GM23338 (cell line): ENCODE data around the gene SLC22A5. TPM values are rescaled to one million over a fixed set of nuclear protein-coding genes. Genes with fewer than 3 reads are reported as not detected.

Source experiments
- ATAC-seq: fragments of 200-7000 bp; cut with Tn5 transposase; 3 replicates; pipeline ENCODE4 v1.9.1; 2020
- DNase-seq: peaks from one replicate; pipeline ENCODE4 v3.0.0-alpha.2; 2015; ENCODE audit warnings: low spot score
- H2AFZ ChIP-seq: fragments of 200-600 bp; sonication (generic); 2 replicates; pipeline ENCODE4 v1.8.0; 2016; ENCODE audit warnings: antibody characterized with exemption, mild to moderate bottlenecking, moderate library complexity
- H3F3A ChIP-seq: fragments of 200-600 bp; sonication (generic); replicated peaks from 2 replicates; pipeline ENCODE4 v1.8.0; 2017; ENCODE audit warnings: antibody characterized with exemption, mixed run types, low read depth
- H3K27ac ChIP-seq: fragments of 200-600 bp; sonication (generic); 2 replicates; pipeline ENCODE4 v1.6.1; 2016; ENCODE audit warnings: low read depth
- H3K27me3 ChIP-seq: fragments of 200-600 bp; sonication (generic); 2 replicates; pipeline ENCODE4 v1.8.0; 2016; ENCODE audit warnings: mild to moderate bottlenecking, mixed run types, moderate library complexity; ENCODE audit not compliant: insufficient read depth
- H3K36me3 ChIP-seq: fragments of 200-600 bp; sonication (generic); 2 replicates; pipeline ENCODE4 v1.8.0; 2016; ENCODE audit warnings: mild to moderate bottlenecking; ENCODE audit not compliant: insufficient read depth
- H3K4me1 ChIP-seq: fragments of 200-600 bp; sonication (generic); 2 replicates; pipeline ENCODE4 v1.8.0; 2016; ENCODE audit warnings: mild to moderate bottlenecking, moderate library complexity; ENCODE audit not compliant: insufficient read depth
- H3K4me2 ChIP-seq: fragments of 200-600 bp; sonication (generic); 2 replicates; pipeline ENCODE4 v1.7.1; 2017; ENCODE audit warnings: mixed run types
- H3K4me3 ChIP-seq: fragments of 200-600 bp; sonication (generic); 2 replicates; pipeline ENCODE4 v1.6.1; 2016; ENCODE audit warnings: mixed run types
- H3K79me2 ChIP-seq: fragments of 200-600 bp; sonication (generic); replicated peaks from 2 replicates; pipeline ENCODE4 v1.8.0; 2017; ENCODE audit warnings: mild to moderate bottlenecking; ENCODE audit not compliant: insufficient read depth
- H3K9me2 ChIP-seq: fragments of 200-600 bp; sonication (generic); 2 replicates; pipeline ENCODE4 v1.8.0; 2017; ENCODE audit not compliant: insufficient read depth
- H4K20me1 ChIP-seq: fragments of 200-600 bp; sonication (generic); replicated peaks from 2 replicates; pipeline ENCODE4 v1.8.0; 2017; ENCODE audit warnings: mild to moderate bottlenecking; ENCODE audit not compliant: insufficient read depth
- H3K27ac Mint-ChIP-seq: 2 replicates; pipeline ENCODE4 v1.8.0; 2020; ENCODE audit warnings: inconsistent platforms, mild to moderate bottlenecking, moderate library complexity, mixed read lengths
- H3K27me3 Mint-ChIP-seq: 3 replicates; pipeline ENCODE4 v1.8.0; 2022; ENCODE audit warnings: low read depth, mild to moderate bottlenecking, moderate library complexity, mixed read lengths, inconsistent platforms; ENCODE audit not compliant: insufficient read depth, poor library complexity
- H3K36me3 Mint-ChIP-seq: 3 replicates; pipeline ENCODE4 v1.8.0; 2021; ENCODE audit warnings: low read depth, mild to moderate bottlenecking, inconsistent platforms, moderate library complexity, mixed read lengths
- H3K4me1 Mint-ChIP-seq: 3 replicates; pipeline ENCODE4 v1.8.0; 2020; ENCODE audit warnings: mild to moderate bottlenecking, inconsistent platforms, mixed read lengths
- H3K4me3 Mint-ChIP-seq: 3 replicates; pipeline ENCODE4 v1.8.0; 2021; ENCODE audit warnings: moderate library complexity, mild to moderate bottlenecking, inconsistent platforms, mixed read lengths
- H3K9me3 Mint-ChIP-seq: 3 replicates; pipeline ENCODE4 v1.8.0; 2020; ENCODE audit warnings: moderate library complexity, mild to moderate bottlenecking, inconsistent platforms, mixed read lengths
- CREB1 ChIP-seq: fragments of 250-450 bp; sonication (Bioruptor Pico); IDR thresholded peaks from 2 replicates; pipeline ENCODE4 v1.5.0; 2020; ENCODE audit warnings: low read depth, mild to moderate bottlenecking, moderate library complexity
- CTCF ChIP-seq, 2 experiments: fragments of 200-600 bp in 1 of 2; sonication (generic) in 1 of 2; conservative IDR thresholded peaks; 2 replicates each; pipeline versions ENCODE4 v1.5.1 to v1.6.1; 2016 to 2017; ENCODE audit warnings: antibody characterized with exemption in 2 of 2, low read depth in 2 of 2, mild to moderate bottlenecking in 2 of 2, moderate library complexity in 1 of 2
- EZH2 ChIP-seq: fragments of 200-600 bp; sonication (generic); IDR thresholded peaks from one replicate; pipeline ENCODE4 v1.8.0; 2017; ENCODE audit warnings: antibody characterized with exemption, mild to moderate bottlenecking, low read depth; ENCODE audit not compliant: unreplicated experiment
- EZH2phosphoT487 ChIP-seq: fragments of 200-600 bp; sonication (generic); IDR thresholded peaks from one replicate; pipeline ENCODE4 v1.8.1; 2018; ENCODE audit warnings: antibody characterized with exemption; ENCODE audit not compliant: unreplicated experiment
- JUNB ChIP-seq: IDR thresholded peaks from one replicate; pipeline ENCODE4 v1.6.1; 2016; ENCODE audit warnings: antibody characterized with exemption; ENCODE audit not compliant: unreplicated experiment
- NANOG ChIP-seq: IDR thresholded peaks from 2 replicates; pipeline ENCODE4 v1.6.1; 2016; ENCODE audit warnings: antibody characterized with exemption, borderline replicate concordance
- POLR2AphosphoS5 ChIP-seq: IDR thresholded peaks from 2 replicates; pipeline ENCODE4 v1.6.1; 2016; ENCODE audit warnings: antibody characterized with exemption, low read depth
- REST ChIP-seq: IDR thresholded peaks from one replicate; pipeline ENCODE4 v1.6.1; 2018; ENCODE audit warnings: antibody characterized with exemption; ENCODE audit not compliant: unreplicated experiment
- STAT1 ChIP-seq: IDR thresholded peaks from one replicate; pipeline ENCODE4 v1.6.1; 2016; ENCODE audit warnings: antibody characterized with exemption; ENCODE audit not compliant: unreplicated experiment
- ZNF331 ChIP-seq: fragments of 250-450 bp; sonication (Bioruptor Pico); IDR thresholded peaks from 2 replicates; pipeline ENCODE4 v1.5.0; 2020; ENCODE audit warnings: low read depth, mild to moderate bottlenecking, moderate library complexity
- ZNF462 ChIP-seq: fragments of 250-450 bp; sonication (Bioruptor Pico); IDR thresholded peaks from 2 replicates; pipeline ENCODE4 v1.5.0; 2020; ENCODE audit warnings: mild to moderate bottlenecking, moderate library complexity
- polyA plus RNA-seq: library from polyadenylated mRNA; unstranded; fragments of >200 nt; fragmentation: Nextera tagmentation; extraction: Ambion mirVana; gene quantifications from 2 replicates; pipeline ENCODE4 v1.2.1, GENCODE V29; 2016
- total RNA-seq: library from RNA; depleted of rRNA; stranded (reverse); fragments of >200 nt; shearing (Covaris generic); gene quantifications from 2 replicates; pipeline ENCODE4 v1.2.3, GENCODE V29; 2014

Gene SLC22A5
- total and polyA plus RNA-seq, 2 experiments from 2014 or later = 1.9 to 2.4 TPM

- TF ChIP-seq STAT1 (no peak), CREB1 (no peak), JUNB (no peak), POLR2AphosphoS5 (no peak), NANOG (no peak), CTCF (conservative IDR thresholded peaks at IDR 0.05; ENCODE audit: low read depth in 2 of 2) (no peak)
These were observed 49.5 kb upstream of the SLC22A5 start (continued) for GRCh38 chr5:132319975-132320374.

- peaks cover 2% of the 10 kb centered on the region for H3K27me3 Mint-ChIP-seq
- Histone ChIP-seq H3K27me3 (no peaks in the 10 kb centered on the region), H4K20me1 (no peaks in the 10 kb centered on the region), H2AFZ (peak overlapping the region; percentile 84; the same call in 1 of the 2 replicates), H3K4me1 (peaks cover 15% of the 10 kb centered on the region), H3K4me2 (no peak overlapping the region), H3K9me2 (no peaks in the 10 kb centered on the region), H3K4me3 (no peak overlapping the region), H3K27ac (no peak overlapping the region), H3K79me2 (no peaks in the 10 kb centered on the region), H3K36me3 (no peaks in the 10 kb centered on the region), H3F3A (no peaks in the 10 kb centered on the region)
- H3K9me3 Mint-ChIP-seq = no peaks in the 10 kb centered on the region
- no peaks in the 10 kb centered on the region for H3K36me3 Mint-ChIP-seq
- H3K4me3 Mint-ChIP-seq = no peak overlapping the region
- DNase-seq (no peak), ATAC-seq (peak; percentile 35)
- H3K27ac Mint-ChIP-seq = no peak overlapping the region; the same call in 1 of the 2 replicates
- H3K4me1 Mint-ChIP-seq = peaks cover 22% of the 10 kb centered on the region
- no peak for TF ChIP-seq ZNF462 (CRISPR knock-in tag)
- no peak for TF ChIP-seq EZH2
- TF ChIP-seq ZNF331 = no peak
- no peak for TF ChIP-seq NANOG
- no peak for TF ChIP-seq CTCF (conservative IDR thresholded peaks at IDR 0.05; ENCODE audit: low read depth in 2 of 2)
- no peak for TF ChIP-seq REST
- TF ChIP-seq POLR2AphosphoS5 = no peak
- no peak for TF ChIP-seq EZH2phosphoT487
These were observed 48.3 kb upstream of the SLC22A5 start for GRCh38 chr5:132321109-132321721.
